GM21825 (cell line): Measurements from ENCODE around the gene UBE2U.

Source experiments
- ATAC-seq: cut with Tn5 transposase; IDR thresholded peaks from one replicate; pipeline ENCODE4 v1.9.1; 2021; ENCODE audit warnings: mild to moderate bottlenecking, moderate library complexity; ENCODE audit not compliant: unreplicated experiment

UBE2U gene

GRCh38 chr1:64291931-64292330 lies 88.5 kb downstream of the UBE2U start:
- ATAC-seq: no peak

GRCh38 chr1:64292399-64292798 lies 89.0 kb downstream of the UBE2U start:
- no peak for ATAC-seq

- no peak for ATAC-seq
Observed at GRCh38 chr1:64293820-64294219, 90.4 kb downstream of the UBE2U start.

- no peak for ATAC-seq
Observed at GRCh38 chr1:64295136-64295535, 91.7 kb downstream of the UBE2U start.

GRCh38 chr1:64295561-64295960 lies 92.1 kb downstream of the UBE2U start:
- ATAC-seq: no peak

- ATAC-seq: no peak
Observed at GRCh38 chr1:64296459-64296858, 93.0 kb downstream of the UBE2U start.

- ATAC-seq: no peak
Observed at GRCh38 chr1:64302194-64302593, 98.8 kb downstream of the UBE2U start.

GRCh38 chr1:64302971-64303370 lies 99.5 kb downstream of the UBE2U start:
- no peak for ATAC-seq

- no peak for ATAC-seq
Observed at GRCh38 chr1:64304823-64305222, 101.4 kb downstream of the UBE2U start.

GRCh38 chr1:64308866-64309265 lies 105.4 kb downstream of the UBE2U start:
- ATAC-seq: no peak

GRCh38 chr1:64309431-64309831 lies 106.0 kb downstream of the UBE2U start:
- ATAC-seq: no peak

- ATAC-seq: no peak
Observed at GRCh38 chr1:64310760-64311159, 107.3 kb downstream of the UBE2U start.

- no peak for ATAC-seq
Observed at GRCh38 chr1:64312431-64312830, 109.0 kb downstream of the UBE2U start.

GRCh38 chr1:64315402-64315801 lies 112.0 kb downstream of the UBE2U start:
- no peak for ATAC-seq
